ENCODE measurements around the gene TRPM3.
A peak's percentile ranks its signal among the peaks of the same experiment; 100 is the strongest.

The TRPM3 gene

GRCh38 chr9:70488793-70489105 is 632.7 kb downstream of the TRPM3 start:
- Histone ChIP-seq H3K4me1 (ENCODE audit: control insufficient read depth in 1 of 2, insufficient read depth in 2 of 2, low read length in 2 of 2) (peaks cover 0 to 16% of the 10 kb centered on the region in 2 donors), H3K27ac (ENCODE audit: low read length) (no peak overlapping the region)

GRCh38 chr9:70488098-70488792 is 633.2 kb downstream of the TRPM3 start:
- peaks cover 0 to 13% of the 10 kb centered on the region in 2 donors for H3K4me1 ChIP-seq (ENCODE audit: control insufficient read depth in 1 of 2, insufficient read depth in 2 of 2, low read length in 2 of 2)
- no peaks in the 10 kb centered on the region for H3K9me3 ChIP-seq (ENCODE audit: control insufficient read depth in 1 of 2, low read length in 2 of 2)
- H3K27ac ChIP-seq (ENCODE audit: low read length): no peak overlapping the region
- H3K36me3 ChIP-seq (ENCODE audit: control insufficient read depth in 1 of 2, insufficient read depth in 2 of 2, low read length in 2 of 2): no peaks in the 10 kb centered on the region
- no peaks in the 10 kb centered on the region for H3K27me3 ChIP-seq (ENCODE audit: low read depth, low read length)
- H3K4me3 ChIP-seq (ENCODE audit: low read depth in 1 of 2, low read length in 2 of 2): no peak overlapping the region

More at GRCh38 chr9:70488793-70489105, 632.7 kb downstream of the TRPM3 start:
- Histone ChIP-seq H3K4me3 (ENCODE audit: low read depth in 1 of 2, low read length in 2 of 2) (no peak overlapping the region), H3K36me3 (ENCODE audit: control insufficient read depth in 1 of 2, insufficient read depth in 2 of 2, low read length in 2 of 2) (no peaks in the 10 kb centered on the region), H3K9me3 (ENCODE audit: control insufficient read depth in 1 of 2, low read length in 2 of 2) (no peaks in the 10 kb centered on the region), H3K27me3 (ENCODE audit: low read depth, low read length) (no peaks in the 10 kb centered on the region)

GRCh38 chr9:70486127-70486526 is 635.3 kb downstream of the TRPM3 start:
- Histone ChIP-seq H3K9me3 (ENCODE audit: control insufficient read depth in 1 of 2, low read length in 2 of 2) (no peaks in the 10 kb centered on the region), H3K27ac (ENCODE audit: low read length) (no peak overlapping the region), H3K36me3 (ENCODE audit: control insufficient read depth in 1 of 2, insufficient read depth in 2 of 2, low read length in 2 of 2) (no peaks in the 10 kb centered on the region), H3K4me1 (ENCODE audit: control insufficient read depth in 1 of 2, insufficient read depth in 2 of 2, low read length in 2 of 2) (peaks cover 0 to 7% of the 10 kb centered on the region in 2 donors), H3K4me3 (ENCODE audit: low read depth in 1 of 2, low read length in 2 of 2) (no peak overlapping the region), H3K27me3 (ENCODE audit: low read depth, low read length) (no peaks in the 10 kb centered on the region)

- Histone ChIP-seq H3K4me1 (ENCODE audit: control insufficient read depth in 1 of 2, insufficient read depth in 2 of 2, low read length in 2 of 2) (peaks cover under 1 to 12% of the 10 kb centered on the region in 2 donors), H3K27me3 (ENCODE audit: low read depth, low read length) (no peaks in the 10 kb centered on the region), H3K9me3 (ENCODE audit: control insufficient read depth in 1 of 2, low read length in 2 of 2) (no peaks in the 10 kb centered on the region), H3K4me3 (ENCODE audit: low read depth in 1 of 2, low read length in 2 of 2) (no peak overlapping the region), H3K36me3 (ENCODE audit: control insufficient read depth in 1 of 2, insufficient read depth in 2 of 2, low read length in 2 of 2) (no peaks in the 10 kb centered on the region), H3K27ac (ENCODE audit: low read length) (peak overlapping the region; percentile 74)
Measured at GRCh38 chr9:70485273-70485858, 636.1 kb downstream of the TRPM3 start.

GRCh38 chr9:70484232-70485130 is 636.9 kb downstream of the TRPM3 start:
- peak overlapping the region; percentile 16 for H3K27ac ChIP-seq (ENCODE audit: low read length)
- no peak overlapping the region for H3K4me3 ChIP-seq (ENCODE audit: low read depth in 1 of 2, low read length in 2 of 2)
- no peaks in the 10 kb centered on the region for H3K36me3 ChIP-seq (ENCODE audit: control insufficient read depth in 1 of 2, insufficient read depth in 2 of 2, low read length in 2 of 2)
- no peaks in the 10 kb centered on the region for H3K27me3 ChIP-seq (ENCODE audit: low read depth, low read length)
- no peaks in the 10 kb centered on the region for H3K9me3 ChIP-seq (ENCODE audit: control insufficient read depth in 1 of 2, low read length in 2 of 2)
- peaks cover 8 to 21% of the 10 kb centered on the region in 2 donors for H3K4me1 ChIP-seq (ENCODE audit: control insufficient read depth in 1 of 2, insufficient read depth in 2 of 2, low read length in 2 of 2)

GRCh38 chr9:70481471-70481870 is 640.0 kb downstream of the TRPM3 start:
- Histone ChIP-seq H3K27ac (ENCODE audit: low read length) (peak overlapping the region; percentile 97), H3K4me1 (ENCODE audit: control insufficient read depth in 1 of 2, insufficient read depth in 2 of 2, low read length in 2 of 2) (peaks cover 19 to 29% of the 10 kb centered on the region in 2 donors), H3K36me3 (ENCODE audit: control insufficient read depth in 1 of 2, insufficient read depth in 2 of 2, low read length in 2 of 2) (no peaks in the 10 kb centered on the region), H3K9me3 (ENCODE audit: control insufficient read depth in 1 of 2, low read length in 2 of 2) (no peaks in the 10 kb centered on the region), H3K27me3 (ENCODE audit: low read depth, low read length) (no peaks in the 10 kb centered on the region), H3K4me3 (ENCODE audit: low read depth in 1 of 2, low read length in 2 of 2) (peak overlapping the region in 1 of 2 donors; percentile 10)

GRCh38 chr9:70480405-70480980 is 640.9 kb downstream of the TRPM3 start:
- Histone ChIP-seq H3K4me1 (ENCODE audit: control insufficient read depth in 1 of 2, insufficient read depth in 2 of 2, low read length in 2 of 2) (peaks cover 19 to 29% of the 10 kb centered on the region in 2 donors), H3K36me3 (ENCODE audit: control insufficient read depth in 1 of 2, insufficient read depth in 2 of 2, low read length in 2 of 2) (no peaks in the 10 kb centered on the region), H3K27me3 (ENCODE audit: low read depth, low read length) (no peaks in the 10 kb centered on the region), H3K4me3 (ENCODE audit: low read depth in 1 of 2, low read length in 2 of 2) (peak overlapping the region; percentile 18 to 42), H3K9me3 (ENCODE audit: control insufficient read depth in 1 of 2, low read length in 2 of 2) (no peaks in the 10 kb centered on the region), H3K27ac (ENCODE audit: low read length) (peak overlapping the region; percentile 97)

- H3K9me3 ChIP-seq (ENCODE audit: control insufficient read depth in 1 of 2, low read length in 2 of 2): no peaks in the 10 kb centered on the region
- H3K27ac ChIP-seq (ENCODE audit: low read length): peak overlapping the region; percentile 97
- H3K4me1 ChIP-seq (ENCODE audit: control insufficient read depth in 1 of 2, insufficient read depth in 2 of 2, low read length in 2 of 2): peaks cover 19 to 29% of the 10 kb centered on the region in 2 donors
- H3K27me3 ChIP-seq (ENCODE audit: low read depth, low read length): no peaks in the 10 kb centered on the region
- H3K36me3 ChIP-seq (ENCODE audit: control insufficient read depth in 1 of 2, insufficient read depth in 2 of 2, low read length in 2 of 2): no peaks in the 10 kb centered on the region
- peak overlapping the region; percentile 18 to 42 for H3K4me3 ChIP-seq (ENCODE audit: low read depth in 1 of 2, low read length in 2 of 2)
Measured at GRCh38 chr9:70479880-70480291, 641.5 kb downstream of the TRPM3 start.

Measured in muscle layer of duodenum (tissue), 2 donors.